Suprapubic skin (tissue), 4 donors: Measurements from ENCODE around the gene GNAZ.

Experiments
- CTCF ChIP-seq, 2 donors: fragments of 200-600 bp in 1 of 2; fragments of 450-650 bp in 1 of 2; sonication (generic) in 1 of 2; IDR thresholded peaks; one replicate each; pipeline ENCODE4 v1.5.1; 2016 to 2019; ENCODE audit warnings: antibody characterized with exemption in 2 of 2, mild to moderate bottlenecking in 1 of 2, moderate library complexity in 1 of 2
- EP300 ChIP-seq: sonication (generic); formaldehyde crosslinking; IDR thresholded peaks from one replicate; pipeline ENCODE4 v1.6.1; 2017; ENCODE audit warnings: antibody characterized with exemption
- POLR2A ChIP-seq, 2 donors: fragments of 450-650 bp; IDR thresholded peaks; one replicate each; pipeline ENCODE4 v1.6.1; 2017; ENCODE audit warnings: antibody characterized with exemption in 2 of 2, mild to moderate bottlenecking in 2 of 2, moderate library complexity in 2 of 2
- POLR2AphosphoS5 ChIP-seq, 3 donors: sonication (generic); formaldehyde crosslinking; IDR thresholded peaks; one replicate each; pipeline ENCODE4 v1.6.1; 2017; ENCODE audit warnings: antibody characterized with exemption in 3 of 3

GRCh38 chr22:23026777-23027176, 43.5 kb upstream of the GNAZ start:
- TF ChIP-seq CTCF (IDR thresholded peaks at IDR 0.05) (no peak), POLR2A (IDR thresholded peaks at IDR 0.05) (no peak), EP300 (no peak), POLR2AphosphoS5 (IDR thresholded peaks at IDR 0.05) (no peak)
